Fibroblast of lung (primary cell): ENCODE results near the gene HLA-DMA.

Source experiments
- CTCF ChIP-seq, 2 donors: IDR thresholded peaks in 1 of 2; conservative IDR thresholded peaks in 1 of 2; 1 replicate in 1 of 2; 2 replicates in 1 of 2; pipeline ENCODE4 v1.5.1; 2011 to 2012; ENCODE audit warnings: low read length in 2 of 2, control low read depth in 1 of 2, inconsistent platforms in 1 of 2, low read depth in 1 of 2, mild to moderate bottlenecking in 1 of 2
- EZH2 ChIP-seq: IDR thresholded peaks from 2 replicates; pipeline ENCODE4 v1.5.1; 2012; ENCODE audit warnings: low read length, control low read depth, mild to moderate bottlenecking; ENCODE audit errors: missing control alignments

- TF ChIP-seq CTCF (conservative IDR thresholded peaks at IDR 0.05 in 1 of 2, IDR thresholded peaks at IDR 0.05 in 1 of 2; ENCODE audit: low read depth in 1 of 2, low read length in 2 of 2) (no peak), EZH2 (no peak)
Observed at GRCh38 chr6:32983493-32983848, 30.6 kb upstream of the HLA-DMA start.
